HG03280 (cell line): ENCODE measurements around the gene PPP2R2D.
"Not testable (repeated sequence)": the region's sequence is repeated elsewhere in the genome, so short reads cannot be mapped to it uniquely, and the experiment has no call there.

ENCODE experiments used
- ATAC-seq: cut with Tn5 transposase; IDR thresholded peaks from one replicate; pipeline ENCODE4 v1.9.1; 2021; ENCODE audit warnings: mild to moderate bottlenecking, moderate library complexity; ENCODE audit not compliant: unreplicated experiment

The PPP2R2D gene

DNA sequence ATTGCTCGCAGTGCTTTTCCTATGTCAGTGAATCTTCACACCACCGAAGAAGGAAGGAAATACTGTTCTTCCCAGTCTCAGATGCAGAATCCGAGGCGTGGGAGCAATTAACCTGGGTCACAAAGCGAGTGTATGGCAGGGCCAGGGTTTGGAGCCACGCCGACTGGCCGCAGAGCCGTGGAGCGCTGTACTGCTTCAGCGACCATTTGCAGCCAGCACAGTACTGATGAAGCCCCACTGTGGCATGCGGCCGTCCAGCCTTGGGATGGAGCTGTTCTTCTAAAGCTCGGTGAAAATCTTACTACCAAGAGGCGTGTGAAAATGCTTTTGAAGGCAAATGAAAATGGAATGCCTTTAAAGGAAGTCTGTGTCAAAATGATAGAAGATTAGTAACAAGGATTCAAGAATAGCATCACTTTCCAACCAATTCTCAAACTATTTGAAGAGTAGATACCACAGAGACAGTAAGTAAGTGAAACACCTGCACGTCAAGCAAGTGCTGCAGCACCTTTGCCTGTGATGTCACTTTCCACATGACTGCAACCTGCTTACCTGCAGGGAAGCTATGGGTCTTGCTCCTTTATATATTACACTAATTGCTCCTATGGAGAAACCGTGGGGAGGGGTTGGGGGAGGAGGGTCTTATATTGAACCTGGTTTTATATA, 4.9 kb downstream of the PPP2R2D start:
- ATAC-seq: no peak

DNA sequence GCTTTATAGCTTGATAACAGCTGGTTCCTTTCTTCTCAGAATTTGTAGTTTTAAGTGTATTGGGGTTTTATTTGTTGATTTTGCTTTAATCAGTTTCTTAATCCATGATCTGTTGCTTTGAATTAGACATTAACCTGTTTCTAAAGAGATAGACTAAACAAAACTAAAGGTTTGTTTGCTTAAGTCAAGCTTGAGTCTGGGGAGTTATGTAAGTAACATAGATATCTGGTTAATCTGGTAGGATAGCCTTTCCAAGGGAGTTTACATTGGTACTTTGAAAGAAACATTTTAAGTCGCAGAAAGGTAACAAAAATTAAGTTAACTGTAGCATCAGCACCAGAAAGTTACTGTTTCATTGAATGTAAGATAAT, 5.4 kb downstream of the PPP2R2D start:
- ATAC-seq: no peak

DNA sequence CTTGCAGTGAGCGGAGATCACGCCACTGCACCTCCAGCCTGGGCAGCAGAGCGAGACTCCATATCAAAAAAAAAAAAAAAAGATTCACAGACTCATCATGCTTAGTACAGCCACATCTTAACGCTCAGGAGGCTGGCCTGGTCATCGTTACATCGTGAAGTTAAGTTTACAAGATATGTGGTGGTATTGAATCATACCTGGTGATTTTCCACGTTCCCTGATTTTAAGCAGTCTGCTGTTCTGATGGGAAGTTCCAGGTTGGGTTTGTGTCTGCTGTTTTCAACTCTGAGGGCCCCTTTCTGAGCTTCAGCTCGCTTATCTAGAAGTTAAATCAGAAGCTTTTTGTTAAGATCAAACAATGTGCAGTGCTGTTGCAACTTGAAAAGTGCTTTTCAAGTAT, 6.9 kb downstream of the PPP2R2D start:
- no peak for ATAC-seq

DNA sequence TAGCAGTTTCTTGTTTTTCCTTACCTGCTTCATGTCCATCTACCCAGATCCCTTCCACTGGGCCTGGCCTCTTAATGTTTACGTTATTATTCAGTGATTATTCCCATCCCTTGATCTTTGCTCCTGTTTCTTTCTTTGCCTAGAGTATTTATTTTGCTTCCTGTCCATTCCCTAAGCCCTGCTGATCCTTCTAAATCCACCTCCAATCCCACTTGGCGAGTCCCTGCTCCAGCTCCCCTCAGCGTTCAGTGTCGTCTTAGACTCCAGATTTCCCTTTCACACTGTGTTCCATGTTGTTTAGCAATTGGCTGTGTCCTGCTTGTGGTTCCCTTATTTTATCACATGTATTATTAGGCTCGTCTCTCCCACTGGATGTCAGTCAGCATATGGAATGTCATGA, 7.3 kb downstream of the PPP2R2D start:
- ATAC-seq: no peak

DNA sequence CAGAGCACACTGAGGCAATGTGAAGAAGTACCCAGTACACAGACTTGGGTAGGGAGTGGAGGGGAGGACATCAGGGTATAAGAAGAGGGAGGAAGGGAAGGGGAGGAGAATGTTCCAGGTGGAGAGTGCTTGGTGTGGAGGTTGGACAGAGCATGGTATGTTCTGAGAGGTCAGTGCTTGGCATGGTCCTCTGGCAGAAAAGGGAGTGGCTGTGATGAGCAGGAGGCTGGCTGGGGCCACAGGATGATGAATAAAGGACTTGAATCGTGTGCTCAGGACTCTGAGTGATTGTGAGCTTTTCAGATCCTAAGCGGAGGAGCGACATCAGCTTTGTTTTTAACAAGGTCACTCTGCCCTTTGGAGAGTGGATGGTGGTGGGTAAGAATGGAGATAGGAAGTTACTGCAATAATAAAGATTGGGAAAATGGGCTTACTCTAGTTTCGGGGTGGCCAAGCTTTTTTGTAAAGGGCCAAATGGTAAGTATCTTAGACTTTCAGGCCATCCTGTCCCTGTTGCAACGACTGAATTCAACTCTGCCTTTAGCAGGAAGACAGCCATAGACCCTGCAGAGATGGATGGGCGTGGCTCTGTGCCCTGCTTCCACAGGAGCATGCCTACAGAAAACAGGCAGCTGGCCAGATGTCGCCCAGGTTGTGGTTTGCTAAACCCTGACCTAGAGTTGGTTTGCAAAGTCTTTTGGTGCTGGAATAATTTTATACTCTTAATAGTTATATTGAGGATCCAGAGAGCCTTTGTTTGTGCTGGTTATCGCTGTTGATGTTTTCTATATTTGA, 8.4 kb downstream of the PPP2R2D start:
- ATAC-seq: no peak

DNA sequence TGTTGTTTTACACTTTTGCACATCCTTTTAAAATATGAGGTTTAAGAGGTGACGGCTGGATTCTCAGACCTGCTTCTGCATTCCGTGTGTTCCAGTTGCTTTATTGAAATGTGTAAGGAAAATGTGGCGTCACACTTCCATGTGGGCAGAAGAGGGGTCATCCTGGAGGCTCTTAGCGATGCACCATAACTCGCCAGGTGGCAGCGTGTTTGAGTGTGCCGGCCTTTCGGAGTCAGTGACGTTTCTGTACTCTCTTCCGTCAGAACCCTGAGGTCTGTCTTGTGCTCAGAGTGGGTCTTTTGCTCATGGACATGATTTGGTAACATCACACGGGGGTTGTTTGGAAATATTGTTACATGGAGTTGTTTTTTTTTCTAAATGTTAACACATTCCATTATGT, 9.1 kb downstream of the PPP2R2D start:
- ATAC-seq: no peak

DNA sequence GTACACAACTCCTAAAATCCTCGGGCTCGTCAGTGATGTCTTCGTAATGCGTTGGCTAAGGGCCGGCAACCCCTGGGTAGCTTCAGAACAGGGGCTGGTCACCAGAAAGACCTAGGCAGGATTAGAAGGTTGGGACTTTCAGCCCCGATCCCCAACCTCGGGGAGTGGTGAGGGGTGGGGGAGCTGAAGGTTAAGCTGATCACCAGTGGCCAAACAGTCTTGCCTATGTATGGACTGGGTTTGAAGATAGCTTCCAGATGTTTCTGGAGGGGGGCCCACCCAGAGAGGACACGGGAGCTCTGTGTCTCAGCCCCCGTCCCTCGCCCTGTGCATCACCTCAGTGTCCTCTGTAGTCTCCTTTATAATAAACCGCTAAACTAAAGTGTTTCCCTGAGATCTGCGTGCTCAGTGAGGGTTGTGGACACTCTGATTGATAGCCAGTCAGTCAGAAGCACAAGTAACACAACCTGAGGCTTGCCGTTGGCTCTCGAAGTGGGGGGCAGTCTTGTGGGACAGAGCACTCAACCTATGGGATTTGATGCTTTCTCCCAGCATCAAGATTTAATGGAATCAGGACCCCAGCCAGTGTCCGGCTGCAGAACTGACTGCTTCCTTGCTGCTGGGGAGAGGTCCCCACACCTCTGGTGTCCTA, 10.0 kb downstream of the PPP2R2D start:
- ATAC-seq: no peak

DNA sequence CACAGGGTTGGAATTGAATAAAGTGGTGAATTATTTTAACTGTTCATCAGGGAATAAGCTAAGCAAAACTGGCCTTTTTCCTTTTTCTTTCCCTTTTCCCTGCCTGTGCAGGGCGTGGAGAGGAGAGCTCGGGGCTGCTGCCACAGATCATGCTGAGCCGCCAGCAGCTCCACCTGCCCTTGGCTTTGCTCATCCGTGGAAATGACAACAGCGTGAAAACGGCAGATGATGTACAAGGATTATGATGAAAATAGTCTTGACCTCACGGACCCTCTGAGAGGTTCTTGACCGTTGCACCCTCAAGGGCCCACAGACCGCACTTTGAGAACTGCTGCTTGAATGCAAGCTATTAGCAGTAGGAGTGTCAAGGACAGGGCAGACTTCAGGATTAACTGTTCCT, 10.6 kb downstream of the PPP2R2D start:
- ATAC-seq: no peak

DNA sequence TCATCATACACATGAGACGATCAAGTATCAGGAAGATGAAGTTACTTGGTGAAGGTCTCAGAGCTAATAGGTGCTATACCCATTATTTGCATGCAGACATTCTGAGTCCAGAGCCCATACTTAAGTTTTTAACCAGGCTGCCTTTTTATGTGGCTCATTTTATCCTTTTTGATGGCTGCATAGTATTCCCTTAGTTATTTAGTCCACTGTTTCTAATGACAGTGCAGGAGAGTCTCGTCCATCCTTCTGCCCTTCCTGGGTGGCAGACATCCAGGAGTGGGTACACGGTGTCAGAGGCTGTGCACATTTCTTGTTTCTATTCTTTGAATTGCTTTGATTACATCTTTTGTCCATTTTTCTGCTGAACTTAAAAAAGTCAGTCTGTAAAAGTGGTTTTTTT, 11.8 kb downstream of the PPP2R2D start:
- ATAC-seq: no peak

DNA sequence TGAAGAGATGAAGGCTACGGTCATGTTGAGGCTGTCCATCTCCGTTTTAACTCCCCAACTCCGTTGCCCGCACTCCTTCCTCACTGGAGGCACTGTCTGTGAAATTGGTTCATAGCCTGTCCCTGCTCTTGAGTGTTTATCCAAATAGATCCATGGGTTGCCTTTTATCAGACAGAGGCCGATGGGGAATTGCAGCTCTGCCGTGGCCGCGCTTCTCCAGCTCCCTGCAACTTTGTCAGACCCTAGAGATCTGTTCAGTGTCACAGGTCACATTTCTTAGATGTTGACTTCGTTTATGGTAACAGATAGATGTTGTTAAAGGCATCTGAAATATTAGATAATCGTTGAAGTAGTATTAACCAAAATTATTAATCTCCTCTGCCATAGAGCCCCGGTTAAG, 14.7 kb downstream of the PPP2R2D start:
- no peak for ATAC-seq

DNA sequence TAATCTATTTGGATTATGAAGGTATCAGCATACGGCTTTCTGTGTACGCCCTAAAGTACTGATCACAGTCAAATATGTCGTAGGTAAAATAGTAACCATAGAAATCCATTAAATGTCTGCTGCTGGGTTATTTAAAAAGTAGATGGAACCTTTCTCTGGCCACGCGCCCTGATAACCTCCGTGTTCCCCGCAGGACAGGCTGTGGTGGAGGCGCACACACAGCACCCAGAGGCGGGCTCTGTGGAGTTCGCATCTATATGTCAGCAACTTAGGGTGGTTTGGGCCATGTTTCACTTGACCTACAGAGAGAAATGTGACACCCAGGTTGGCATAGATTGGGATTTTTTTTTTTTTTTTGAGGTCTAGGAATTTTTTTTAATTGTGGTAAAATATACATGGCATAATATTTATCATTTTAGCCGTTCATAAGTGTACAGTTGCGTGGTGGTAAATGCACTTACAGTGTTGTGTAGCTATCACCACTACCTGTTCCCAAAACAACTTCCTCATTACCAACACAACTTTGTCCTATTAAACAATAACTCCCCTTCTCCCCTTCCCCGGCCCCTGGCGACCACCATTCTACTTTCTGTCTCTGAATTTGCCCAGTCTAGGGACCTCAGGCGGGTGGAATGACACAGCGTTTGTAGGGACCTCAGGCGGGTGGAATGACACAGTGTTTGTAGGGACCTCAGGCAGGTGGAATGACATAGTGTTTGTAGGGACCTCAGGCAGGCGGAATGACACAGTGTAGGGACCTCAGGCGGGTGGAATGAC, 15.4 kb downstream of the PPP2R2D start:
- ATAC-seq: no peak

DNA sequence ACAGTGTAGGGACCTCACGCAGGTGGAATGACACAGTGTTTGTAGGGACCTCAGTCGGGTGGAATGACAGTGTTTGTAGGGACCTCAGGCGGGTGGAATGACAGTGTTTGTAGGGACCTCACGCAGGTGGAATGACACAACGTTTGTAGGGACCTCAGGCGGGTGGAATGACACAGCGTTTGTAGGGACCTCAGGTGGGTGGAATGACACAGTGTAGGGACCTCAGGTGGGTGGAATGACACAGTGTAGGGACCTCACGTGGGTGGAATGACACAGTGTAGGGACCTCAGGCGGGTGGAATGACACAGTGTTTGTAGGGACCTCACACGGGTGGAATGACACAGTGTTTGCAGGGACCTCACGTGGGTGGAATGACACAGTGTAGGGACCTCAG, 16.0 kb downstream of the PPP2R2D start:
- not testable (repeated sequence) for ATAC-seq

DNA sequence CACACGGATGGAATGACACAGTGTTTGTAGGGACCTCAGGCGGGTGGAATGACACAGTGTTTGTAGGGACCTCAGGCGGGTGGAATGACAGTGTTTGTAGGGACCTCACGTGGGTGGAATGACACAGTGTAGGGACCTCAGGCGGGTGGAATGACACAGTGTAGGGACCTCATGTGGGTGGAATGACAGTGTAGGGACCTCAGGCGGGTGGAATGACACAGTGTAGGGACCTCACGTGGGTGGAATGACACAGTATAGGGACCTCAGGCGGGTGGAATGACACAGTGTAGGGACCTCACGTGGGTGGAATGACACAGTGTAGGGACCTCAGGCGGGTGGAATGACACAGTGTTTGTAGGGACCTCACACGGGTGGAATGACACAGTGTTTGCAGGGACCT, 16.7 kb downstream of the PPP2R2D start:
- not testable (repeated sequence) for ATAC-seq

DNA sequence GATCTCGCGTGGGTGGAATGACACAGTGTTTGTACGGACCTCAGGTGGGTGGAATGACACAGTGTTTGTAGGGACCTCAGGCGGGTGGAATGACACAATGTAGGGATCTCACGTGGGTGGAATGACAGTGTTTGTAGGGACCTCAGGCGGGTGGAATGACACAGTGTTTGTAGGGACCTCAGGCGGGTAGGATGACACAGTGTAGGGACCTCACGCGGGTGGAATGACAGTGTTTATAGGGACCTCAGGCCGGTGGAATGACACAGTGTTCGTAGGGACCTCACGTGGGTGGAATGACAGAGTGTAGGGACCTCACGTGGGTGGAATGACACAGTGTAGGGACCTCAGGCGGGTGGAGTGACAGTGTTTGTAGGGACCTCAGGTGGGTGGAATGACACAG, 18.7 kb downstream of the PPP2R2D start:
- not testable (repeated sequence) for ATAC-seq

DNA sequence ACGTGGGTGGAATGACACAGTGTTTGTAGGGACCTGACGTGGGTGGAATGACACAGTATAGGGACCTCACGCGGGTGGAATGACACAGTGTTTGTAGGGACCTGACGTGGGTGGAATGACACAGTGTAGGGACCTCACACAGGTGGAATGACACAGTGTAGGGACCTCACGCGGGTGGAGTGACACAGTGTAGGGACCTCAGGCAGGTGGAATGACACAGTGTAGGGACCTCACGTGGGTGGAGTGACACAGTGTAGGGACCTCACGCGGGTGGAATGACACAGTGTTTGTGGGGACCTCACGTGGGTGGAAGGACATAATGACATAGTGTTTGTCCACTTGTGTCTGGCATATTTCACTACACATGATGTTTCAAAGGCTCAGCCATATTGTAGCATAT, 19.3 kb downstream of the PPP2R2D start:
- ATAC-seq: no peak

DNA sequence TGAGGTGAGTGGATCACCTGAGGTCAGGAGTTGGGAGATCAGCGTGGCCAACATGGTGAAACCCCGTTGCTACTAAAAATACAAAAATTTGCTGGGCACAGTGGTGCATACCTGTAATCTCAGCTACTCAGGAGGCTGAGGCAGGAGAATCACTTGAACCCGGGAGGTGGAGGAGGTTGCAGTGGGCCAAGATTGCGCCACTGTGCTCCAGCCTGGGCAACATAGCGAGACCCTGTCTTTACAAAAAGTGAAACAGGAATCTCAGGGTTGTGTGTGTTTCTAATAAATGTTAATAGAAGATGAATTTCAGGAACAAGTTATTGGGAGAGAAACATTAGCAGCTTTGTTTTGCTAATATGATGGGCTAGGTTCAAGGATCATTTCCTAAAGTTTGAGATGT, 19.9 kb downstream of the PPP2R2D start:
- no peak for ATAC-seq

DNA sequence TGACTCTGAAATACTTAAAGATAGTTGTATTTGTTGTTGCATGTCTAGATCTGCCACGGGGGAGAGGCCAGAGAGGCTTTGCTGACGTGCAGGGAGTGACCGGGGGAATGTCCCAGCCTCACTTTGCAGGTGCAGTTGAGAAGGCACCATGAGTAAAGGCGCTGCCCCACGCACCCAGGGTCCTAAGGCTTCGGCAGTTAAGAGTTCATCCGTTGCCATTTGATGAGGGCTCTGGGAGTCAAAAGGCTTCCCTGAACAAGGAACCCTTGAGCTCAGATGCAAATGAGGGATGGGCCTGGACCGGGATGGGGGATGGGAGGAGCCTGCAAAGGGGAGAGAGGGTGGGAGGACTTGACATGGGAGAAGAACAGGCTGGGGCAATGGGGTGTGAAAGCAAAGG, 20.4 kb downstream of the PPP2R2D start:
- ATAC-seq: peak; percentile 81

DNA sequence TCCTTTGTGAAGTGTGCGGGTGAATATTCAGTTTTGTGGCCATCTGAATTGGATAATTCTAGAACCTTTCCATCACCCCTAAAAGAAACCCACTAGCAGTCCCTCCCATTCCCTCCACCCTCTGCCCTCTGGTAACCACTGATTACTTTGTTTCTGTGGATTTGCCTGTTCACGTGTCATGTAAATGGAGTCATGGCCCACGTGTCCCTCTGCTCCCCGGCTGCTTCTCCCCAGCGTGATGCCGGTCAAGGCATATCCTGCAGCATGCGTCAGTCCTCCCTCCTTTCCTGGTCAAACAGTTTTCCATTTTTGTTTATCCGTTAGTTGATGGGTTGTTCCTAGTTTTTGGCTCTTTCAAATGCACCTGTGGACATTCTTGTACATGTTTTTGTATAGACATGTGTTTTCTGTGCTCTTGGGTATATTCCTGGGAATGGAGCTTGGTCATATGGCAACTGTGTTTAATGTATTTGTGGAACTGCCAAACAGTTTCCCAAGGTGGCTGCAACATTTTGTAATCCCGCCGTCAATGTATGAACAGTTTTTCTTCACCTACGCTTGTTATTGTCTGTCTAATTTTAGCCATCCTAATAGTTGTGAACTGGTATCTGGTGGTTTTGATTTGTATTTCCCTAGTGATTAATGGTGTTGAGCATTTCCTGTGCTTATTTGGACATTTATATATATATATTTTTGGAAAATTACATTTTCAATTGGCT, 22.4 kb downstream of the PPP2R2D start:
- ATAC-seq: no peak

DNA sequence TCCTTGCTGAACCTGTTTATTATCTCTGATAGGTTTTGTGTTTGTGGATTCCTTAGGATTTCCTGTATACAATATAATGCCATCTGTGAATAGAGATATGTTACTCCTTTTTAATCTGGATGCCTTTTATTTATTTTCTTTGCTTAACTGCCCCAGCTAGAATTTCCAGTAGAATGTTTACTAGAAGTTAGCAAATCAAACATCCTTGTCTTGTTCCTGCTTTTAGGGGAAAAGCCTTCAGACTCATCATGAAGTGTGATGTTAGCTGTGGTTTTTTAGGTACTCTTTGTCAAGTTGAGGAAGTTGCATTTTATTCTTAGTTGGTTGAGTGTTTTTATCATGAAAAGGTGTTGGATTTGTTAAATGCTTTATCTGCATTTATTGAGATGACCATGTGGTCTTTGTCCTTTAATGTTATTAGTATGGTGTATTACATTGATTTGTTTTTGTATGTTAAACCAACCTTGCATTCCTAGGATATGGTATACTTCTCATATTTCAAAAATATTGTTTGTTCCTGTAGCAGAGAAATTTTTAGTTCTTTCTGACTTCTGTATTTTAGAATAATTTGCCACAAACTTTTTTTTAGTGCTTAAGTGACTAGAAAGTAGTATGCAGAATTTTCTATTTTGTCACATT, 24.3 kb downstream of the PPP2R2D start:
- ATAC-seq: no peak

DNA sequence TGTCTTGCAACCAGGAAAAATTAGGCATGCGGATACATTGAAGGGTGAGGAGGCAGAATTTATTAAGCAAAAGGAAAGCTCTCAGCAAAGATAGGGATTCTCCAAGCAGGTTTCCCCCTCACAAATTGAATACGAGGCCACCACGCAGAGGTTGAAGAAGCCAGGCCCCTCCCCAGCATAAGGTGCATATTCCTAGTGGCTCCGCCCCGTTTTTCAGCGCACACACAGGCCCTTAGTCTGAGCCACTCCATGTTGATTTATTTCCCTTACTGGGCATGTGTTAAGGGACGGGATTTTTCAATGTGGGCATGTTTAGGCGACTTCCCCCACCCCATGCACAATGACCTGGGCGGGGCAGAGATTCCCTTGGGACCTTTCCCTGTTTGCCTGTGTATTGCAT, 24.9 kb downstream of the PPP2R2D start:
- ATAC-seq: no peak
